ENCODE measurements around the gene SLITRK3.

DNA sequence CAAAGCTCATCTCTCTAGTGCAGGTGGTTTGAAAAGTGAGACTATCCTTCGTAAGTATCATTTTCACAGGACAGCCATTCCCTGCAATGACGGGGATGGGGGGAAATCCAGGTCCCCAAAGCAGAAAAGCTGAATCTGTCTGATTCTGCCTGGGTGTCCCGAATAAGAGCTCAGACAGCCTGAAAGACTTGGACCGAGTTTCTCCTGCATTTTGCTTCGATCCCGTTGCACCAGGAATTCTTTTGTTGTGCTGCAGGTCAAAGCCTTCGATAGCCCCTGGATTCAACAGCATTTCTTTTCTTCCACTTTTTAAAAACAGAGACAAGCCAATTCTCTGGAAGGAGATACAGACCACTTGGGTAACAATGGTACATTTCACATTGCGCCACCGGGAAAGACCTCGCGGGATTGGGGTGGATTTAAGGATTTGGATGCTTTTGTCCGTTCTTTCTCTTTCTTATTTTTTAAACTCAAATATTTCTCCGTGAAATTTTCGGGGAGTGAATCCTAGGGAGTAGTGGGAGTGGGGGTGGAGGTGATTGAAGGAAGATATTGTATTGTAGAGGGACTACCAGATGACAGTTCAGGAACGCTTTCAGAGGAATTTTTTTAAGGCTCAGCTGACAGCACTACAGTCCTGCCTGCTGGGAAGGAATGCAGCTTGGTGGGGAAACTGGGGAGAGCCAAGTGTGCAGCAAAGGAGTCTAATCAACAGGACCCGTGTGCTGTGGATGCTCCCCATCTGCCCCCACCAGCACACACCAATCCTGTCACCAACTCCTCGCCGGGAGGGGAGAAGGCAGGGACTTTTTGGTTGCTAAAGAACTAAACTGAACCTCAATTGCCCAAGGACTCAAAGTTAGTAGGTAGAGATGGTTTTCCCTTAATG, 2.6 kb downstream of the SLITRK3 start:
- TF ChIP-seq, protein P1, sequence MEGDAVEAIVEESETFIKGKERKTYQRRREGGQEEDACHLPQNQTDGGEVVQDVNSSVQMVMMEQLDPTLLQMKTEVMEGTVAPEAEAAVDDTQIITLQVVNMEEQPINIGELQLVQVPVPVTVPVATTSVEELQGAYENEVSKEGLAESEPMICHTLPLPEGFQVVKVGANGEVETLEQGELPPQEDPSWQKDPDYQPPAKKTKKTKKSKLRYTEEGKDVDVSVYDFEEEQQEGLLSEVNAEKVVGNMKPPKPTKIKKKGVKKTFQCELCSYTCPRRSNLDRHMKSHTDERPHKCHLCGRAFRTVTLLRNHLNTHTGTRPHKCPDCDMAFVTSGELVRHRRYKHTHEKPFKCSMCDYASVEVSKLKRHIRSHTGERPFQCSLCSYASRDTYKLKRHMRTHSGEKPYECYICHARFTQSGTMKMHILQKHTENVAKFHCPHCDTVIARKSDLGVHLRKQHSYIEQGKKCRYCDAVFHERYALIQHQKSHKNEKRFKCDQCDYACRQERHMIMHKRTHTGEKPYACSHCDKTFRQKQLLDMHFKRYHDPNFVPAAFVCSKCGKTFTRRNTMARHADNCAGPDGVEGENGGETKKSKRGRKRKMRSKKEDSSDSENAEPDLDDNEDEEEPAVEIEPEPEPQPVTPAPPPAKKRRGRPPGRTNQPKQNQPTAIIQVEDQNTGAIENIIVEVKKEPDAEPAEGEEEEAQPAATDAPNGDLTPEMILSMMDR (IDR thresholded peaks at IDR 0.05) = no peak
- no peak for TF ChIP-seq EZH2phosphoT487 (IDR thresholded peaks at IDR 0.05)

Measured in neural progenitor cell (in vitro differentiated cells).